HG03064 (cell line): ENCODE results near the gene METTL13.
"Not testable (repeated sequence)": the region's sequence is repeated elsewhere in the genome, so short reads cannot be mapped to it uniquely, and the experiment has no call there.

ENCODE experiments used
- ATAC-seq: cut with Tn5 transposase; IDR thresholded peaks from one replicate; pipeline ENCODE4 v1.9.1; 2021; ENCODE audit warnings: low read depth; ENCODE audit not compliant: unreplicated experiment

Gene METTL13

DNA sequence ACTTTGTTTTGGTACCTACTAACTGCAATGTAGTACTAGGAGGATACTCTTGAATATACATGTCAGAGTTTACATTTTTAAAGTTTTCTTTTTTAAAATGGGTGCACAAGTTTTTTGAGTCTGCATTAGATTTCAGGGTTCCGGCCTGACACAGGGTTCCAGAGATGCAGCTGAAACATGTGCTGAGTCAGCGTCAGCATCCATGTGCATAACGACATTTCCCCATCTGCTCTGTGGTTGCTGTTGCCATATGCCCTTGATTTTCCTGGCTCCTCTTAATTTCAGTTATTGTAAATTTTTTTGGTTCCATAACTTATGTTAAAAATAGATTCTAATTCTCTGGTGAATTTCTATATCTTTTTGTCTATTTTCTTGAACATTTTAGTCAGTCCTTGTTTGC is 12.3 kb upstream of the METTL13 start:
- no peak for ATAC-seq

DNA sequence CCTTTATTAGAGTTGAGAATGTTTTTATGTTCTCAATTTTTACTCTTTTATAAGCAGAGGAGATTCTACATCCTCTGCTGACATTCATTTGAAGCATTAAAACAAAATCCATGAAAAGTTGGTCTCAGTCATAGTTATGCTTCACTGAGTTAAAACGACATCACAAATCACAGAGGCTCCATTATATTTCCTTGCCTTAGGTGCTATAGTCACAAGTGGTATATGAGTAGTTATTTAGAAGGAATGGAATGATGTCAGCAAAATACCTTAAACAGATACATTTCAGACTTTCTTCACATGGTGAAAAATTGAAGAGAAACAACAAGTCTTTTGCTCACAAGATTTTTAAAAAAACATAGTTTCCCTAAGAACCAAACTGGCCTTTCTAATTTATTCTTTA is 11.7 kb upstream of the METTL13 start:
- no peak for ATAC-seq

DNA sequence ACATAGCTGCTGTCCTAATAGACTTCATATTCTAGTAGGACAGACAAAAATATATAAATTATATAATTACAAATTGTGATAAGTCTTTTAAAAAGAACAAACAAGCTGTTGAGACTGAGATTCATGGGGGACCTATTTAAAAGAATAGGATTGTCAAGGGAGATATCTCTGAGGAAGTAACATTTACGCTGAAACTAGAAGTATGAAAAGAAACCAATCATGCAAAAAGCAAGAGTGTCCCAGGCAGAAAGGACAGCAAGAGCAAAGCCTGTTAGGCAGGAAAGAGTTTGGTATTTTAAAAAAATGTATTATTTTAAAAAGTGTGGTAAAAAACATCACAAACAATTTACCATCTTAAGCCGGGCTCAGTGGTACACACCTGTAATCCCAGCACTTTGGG is 9.1 kb upstream of the METTL13 start:
- ATAC-seq, result no peak

DNA sequence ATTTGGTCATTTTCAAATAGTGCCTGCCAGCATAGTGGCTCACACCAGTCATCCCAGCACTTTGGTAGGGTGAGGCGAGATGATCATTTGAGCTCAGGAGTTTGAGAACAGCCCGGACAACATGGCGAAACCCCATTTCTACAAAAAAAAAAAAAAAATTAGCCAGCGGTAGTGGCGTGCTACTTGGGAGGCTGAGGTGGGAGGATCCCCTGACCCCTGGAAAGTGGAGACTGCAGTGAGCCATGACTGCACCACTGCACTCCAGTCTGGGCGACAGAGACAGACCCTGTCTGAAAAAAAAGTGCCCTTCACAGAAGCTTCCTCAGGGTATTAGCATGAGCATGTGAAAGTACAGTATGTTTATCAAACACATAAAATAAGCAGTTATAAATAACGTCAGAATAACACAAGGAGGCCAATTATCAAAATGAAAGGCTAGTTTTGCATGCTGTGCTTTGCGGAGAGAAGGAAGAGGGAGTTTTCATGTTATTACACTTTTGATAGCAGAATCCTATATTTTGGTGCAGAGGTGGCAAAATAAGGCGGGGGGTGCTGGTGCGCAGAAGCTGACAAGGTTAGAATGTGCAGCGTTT is 781 bp upstream of the METTL13 start:
- ATAC-seq, result no peak

DNA sequence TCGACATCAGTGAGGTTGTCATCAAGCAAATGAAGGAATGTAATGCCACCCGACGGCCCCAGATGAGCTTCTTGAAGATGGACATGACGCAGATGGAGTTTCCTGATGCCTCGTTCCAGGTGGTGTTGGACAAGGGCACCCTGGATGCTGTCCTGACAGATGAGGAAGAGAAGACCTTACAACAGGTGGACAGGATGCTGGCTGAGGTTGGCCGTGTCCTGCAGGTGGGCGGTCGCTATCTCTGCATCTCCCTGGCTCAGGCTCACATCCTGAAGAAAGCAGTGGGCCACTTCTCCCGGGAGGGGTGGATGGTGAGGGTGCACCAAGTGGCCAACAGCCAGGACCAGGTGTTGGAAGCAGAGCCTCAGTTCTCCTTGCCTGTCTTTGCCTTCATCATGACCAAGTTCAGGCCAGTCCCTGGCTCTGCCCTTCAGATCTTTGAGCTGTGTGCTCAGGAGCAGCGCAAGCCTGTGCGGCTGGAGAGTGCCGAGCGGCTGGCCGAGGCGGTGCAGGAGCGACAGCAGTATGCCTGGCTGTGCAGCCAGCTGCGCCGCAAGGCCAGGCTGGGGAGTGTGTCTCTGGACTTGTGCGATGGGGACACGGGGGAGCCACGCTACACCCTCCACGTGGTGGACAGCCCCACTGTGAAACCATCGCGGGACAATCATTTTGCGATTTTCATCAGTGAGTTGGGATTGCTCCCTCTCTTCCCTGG is 2.5 kb downstream of the METTL13 start:
- no peak for ATAC-seq

DNA sequence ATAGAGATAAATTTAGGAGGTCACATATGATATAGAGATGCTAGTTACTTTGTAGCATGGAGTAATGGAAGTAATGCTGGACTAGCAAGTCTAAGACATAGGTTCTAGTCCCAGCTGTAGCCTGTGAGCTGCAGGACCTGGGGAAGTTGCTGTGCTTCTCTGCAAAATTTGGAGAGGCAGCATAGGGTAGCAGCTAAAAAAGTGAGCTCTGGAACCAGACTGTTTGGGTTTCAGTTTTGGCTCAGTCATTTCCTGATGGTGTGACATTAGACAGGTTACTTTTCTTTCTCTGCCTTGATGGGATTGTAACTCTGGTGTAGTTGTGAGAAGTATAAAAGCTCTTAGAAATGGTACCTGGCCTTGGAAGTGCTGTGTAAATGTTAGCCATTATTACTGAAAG is 3.3 kb downstream of the METTL13 start:
- ATAC-seq, result no peak

DNA sequence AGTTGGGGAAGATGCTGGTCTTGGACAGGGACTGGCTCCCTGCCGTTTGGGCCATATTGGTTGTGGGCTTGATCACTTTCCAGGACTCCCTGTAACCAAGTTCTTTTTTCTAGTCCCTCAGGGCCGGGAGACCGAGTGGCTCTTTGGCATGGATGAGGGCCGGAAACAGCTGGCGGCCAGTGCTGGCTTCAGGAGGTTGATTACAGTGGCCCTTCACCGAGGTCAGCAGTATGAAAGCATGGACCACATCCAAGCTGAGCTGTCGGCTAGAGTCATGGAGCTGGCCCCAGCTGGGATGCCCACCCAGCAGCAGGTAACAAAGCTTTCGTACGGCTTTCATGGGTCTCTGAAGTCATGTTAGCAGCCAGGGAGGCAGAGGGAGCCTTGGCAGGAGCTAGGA is 4.3 kb downstream of the METTL13 start:
- ATAC-seq, result no peak

DNA sequence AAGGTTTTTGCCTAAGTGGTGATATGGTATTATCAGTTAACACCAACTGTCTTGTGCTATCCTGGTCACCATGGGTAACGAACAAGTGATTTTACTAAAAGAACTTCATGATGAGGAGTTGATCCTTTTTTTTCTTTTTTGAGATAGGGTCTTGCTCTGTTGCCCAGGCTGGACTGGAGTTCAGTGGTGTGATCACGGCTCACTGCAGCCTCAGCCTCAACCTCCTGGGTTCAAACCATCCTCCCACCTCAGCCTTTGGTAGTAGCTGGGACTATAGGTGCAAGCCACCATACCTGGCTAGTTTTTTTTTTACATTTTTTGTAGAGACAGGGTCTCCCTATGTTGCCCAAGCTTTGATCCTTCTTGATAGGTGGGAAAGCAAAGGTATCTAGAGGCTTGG is 5.1 kb downstream of the METTL13 start:
- ATAC-seq, result no peak

DNA sequence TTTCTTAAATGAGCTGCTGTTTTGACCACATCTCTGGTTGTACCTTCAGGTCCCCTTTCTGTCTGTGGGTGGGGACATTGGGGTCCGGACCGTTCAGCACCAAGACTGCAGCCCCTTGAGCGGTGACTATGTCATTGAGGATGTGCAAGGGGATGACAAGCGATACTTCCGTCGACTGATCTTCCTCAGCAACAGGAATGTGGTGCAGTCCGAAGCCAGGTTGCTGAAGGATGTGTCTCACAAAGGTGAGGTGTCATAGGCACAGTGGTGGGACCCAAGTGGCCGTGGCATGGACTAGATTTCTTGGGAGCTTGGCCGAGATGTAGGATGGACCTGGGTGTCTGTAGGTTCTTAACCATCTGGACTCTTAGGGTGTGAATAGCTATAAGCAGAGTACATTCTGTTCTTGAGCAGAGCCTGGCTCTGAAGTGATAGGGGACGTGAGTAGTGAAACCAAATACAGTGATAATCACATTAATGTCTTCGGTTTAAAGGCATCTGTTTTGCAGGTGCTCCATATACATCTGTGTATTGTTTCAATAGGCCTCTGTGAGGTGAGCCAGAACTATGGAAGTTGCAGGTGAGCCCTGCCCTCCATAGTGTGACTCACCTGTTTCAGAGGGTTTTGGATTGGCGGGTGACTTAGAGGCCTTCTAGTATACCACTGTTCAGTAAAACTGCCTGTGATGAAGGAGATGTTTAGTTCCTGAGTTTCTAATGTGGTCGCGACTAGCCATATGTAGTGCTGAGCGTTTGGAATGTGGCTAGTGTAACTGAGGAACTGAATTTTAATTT is 6.4 kb downstream of the METTL13 start:
- no peak for ATAC-seq

DNA sequence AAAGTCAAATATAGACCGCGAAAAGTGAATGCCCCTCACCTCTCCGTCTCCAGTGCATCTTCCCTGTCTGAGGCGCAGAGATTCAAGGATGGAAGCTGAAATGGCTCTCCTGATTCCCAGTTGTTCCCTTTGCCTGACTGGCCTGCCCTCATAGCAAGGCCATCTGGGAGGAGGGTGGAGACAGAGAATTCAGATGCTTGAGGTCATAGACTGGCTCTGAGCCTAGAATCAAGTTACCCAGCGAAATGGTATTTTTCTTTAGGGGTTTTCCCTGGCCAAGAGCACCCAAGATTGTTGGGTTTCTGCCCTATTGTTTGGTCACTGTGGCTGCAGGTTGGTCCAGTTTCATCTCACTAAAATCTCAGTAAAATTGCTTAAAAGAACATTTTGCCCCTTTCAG is 7.2 kb downstream of the METTL13 start:
- no peak for ATAC-seq

DNA sequence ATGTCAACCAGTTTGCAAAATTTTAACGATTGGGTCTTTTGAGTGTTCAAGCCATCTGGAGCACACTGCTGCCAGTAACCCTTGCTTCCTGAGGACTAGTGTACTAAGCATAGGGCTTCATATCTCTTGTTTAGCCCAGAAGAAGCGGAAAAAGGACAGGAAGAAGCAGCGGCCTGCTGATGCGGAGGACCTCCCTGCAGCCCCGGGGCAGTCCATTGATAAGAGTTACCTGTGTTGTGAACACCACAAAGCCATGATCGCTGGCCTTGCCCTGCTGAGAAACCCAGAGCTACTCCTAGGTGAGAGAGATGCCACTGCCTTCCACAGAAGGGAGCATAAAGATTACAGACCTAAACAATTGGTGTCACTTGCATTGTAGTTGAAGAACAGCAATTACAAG is 8.9 kb downstream of the METTL13 start:
- ATAC-seq, result no peak

DNA sequence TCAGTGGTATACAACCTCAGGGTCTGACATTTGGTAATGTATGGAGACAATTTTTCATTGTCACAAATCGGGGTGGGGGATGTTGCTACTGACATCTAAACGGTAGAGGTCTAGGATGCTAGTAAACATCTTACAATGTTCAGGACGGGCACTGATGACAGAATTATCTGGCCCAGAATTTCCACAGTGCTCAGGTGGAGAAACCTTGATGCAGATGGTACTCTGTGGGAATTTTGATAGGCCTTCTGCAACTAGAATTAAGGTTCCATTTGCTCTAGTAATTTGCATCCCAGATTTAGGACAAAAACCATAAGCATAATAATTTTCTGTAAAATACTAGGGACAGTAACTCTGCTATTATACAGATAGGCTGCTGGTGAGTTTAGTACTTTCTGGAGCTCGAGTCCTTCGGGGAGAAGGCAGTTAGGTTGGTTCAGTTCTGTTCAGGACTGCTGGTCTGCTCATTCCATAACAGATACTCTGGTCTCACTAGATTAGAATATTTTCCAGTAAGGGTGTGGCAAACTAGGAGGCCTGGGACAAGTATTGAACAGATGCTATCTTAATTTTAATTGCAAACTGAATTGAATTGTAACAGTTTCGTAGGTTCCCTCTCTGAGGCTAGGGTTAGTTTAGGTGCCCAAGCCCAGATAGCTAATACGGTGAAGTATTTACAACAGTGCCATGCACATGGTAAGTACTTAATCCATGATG is 11.4 kb downstream of the METTL13 start:
- no peak for ATAC-seq

DNA sequence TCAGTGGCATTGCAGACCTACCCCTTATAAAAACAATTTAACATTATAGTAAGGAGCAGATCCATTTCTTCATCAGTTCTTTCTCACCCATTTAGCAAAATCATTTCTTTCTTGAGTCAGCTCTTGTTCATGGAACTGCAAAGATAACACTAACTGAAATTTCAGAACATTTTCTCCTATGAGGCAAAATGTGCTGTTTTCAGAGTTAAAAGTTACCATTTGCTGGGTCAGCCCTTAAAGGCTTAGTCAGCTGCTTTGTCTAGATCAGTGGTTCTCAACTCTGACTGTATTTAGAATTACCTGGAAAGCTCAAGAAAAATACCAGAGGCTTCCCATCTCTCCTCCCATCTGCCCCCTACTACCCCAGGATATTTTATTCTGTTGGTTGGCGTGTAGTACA is 12.2 kb downstream of the METTL13 start:
- no peak for ATAC-seq

DNA sequence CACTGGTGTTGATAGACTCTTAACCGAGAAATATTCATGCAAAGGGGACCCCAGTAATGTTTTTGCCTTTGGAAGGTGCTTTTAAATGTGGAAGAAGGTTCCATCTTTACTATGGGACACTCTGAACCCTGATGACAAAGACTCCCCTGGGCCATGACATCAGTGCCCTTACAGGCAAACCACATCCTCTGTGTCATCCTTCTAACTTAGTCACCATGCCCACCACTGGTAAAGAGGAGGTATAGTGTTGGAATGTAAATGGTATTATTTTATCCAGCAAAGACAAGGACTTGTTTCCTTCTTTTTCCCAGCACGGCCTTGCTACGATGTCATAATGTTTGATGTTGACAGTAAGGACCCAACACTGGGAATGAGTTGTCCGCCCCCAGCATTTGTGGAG is 12.6 kb downstream of the METTL13 start:
- no peak for ATAC-seq

DNA sequence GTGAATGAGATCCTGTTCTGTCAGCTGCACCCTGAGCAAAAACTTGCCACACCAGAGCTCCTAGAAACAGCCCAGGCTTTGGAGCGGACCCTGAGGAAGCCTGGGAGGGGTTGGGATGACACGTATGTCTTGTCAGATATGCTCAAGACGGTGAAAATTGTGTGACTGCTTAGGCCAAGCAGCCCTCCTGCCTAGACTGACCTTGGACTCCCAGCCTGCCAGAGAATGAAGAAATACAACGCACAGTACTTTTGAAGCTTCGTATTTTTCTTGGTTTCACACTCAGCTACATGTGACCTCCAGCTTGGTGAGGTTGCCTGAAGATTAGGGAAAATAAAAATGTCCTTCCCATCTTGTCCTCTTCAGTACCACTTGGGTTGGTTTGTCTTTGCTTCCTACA is 15.1 kb downstream of the METTL13 start:
- ATAC-seq, result no peak

DNA sequence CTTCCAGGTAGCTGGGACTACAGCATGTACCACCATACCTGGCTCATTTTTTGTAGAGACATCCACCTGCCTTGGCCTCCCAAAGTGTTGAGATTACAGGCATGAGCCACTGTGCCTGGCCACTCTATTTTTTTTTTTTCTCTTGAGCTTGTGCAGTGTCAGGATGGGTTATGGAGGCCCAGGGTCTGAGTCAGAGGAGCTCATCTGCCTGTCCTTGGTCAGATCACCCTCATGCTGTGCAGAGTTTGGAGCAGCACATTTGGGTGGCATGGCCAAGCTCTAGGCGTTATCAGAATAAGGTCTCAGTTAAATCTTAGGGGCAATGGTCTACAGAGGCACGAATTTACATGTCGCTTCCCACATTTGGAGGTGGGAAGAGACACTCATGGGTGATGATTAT is 16.9 kb downstream of the METTL13 start:
- no peak for ATAC-seq

DNA sequence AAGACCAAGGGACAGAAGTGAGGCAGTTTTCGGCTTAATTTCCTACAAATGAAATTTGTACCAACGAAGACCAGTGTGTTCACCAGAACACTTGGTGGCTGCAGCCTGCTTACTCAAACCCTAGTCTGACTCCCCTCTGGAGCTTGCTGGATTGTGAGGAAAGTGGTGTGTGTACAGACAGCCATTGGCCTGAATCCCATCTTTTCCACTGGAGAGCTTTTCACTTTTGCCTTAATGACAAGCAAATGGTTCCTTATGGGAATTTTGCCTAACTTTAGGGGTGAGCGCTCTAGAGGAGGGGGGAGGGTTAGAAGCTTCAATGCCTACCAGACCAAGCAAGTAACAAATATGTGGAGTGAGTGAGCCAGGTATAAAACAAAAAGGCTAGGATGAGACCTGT is 17.3 kb downstream of the METTL13 start:
- no peak for ATAC-seq

DNA sequence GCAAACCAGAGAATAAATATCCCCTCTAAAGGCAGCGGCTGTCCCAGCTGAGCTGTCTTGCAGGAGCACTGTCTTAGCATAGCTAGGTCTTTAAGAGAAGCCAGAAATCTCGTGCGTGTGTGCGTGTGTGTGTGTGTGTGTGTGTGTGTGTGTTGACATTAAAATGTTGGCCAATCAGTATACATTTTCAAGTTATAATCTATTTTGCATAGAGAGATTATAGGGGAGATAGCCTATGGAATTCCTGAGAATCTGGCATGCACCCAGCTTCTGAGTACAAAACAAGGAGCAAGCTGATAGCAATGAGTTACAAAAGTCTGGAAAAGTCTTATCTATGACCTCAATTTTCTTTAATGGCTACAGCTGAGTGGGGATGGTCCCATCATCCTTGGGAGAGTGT is 17.7 kb downstream of the METTL13 start:
- no peak for ATAC-seq

DNA sequence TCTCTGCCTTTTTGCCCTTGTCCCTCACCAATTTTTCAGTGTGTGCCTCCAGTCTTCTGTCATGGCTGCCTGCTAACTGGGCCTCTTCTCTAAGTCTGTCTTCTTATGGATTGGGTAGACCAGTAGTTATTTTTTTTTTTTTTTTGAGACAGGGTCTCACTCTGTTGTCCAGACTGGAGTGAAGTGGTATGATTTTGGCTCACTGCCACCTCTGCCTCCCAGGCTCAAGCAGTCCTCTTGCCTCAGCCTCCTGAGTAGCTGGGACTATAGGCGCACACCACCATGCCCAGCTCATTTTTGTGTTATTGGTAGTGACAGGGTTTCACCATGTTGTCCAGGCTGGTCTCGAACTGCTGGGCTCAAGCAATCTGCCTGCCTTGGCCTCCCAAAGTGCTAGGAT is 18.2 kb downstream of the METTL13 start:
- ATAC-seq, result not testable (repeated sequence)

DNA sequence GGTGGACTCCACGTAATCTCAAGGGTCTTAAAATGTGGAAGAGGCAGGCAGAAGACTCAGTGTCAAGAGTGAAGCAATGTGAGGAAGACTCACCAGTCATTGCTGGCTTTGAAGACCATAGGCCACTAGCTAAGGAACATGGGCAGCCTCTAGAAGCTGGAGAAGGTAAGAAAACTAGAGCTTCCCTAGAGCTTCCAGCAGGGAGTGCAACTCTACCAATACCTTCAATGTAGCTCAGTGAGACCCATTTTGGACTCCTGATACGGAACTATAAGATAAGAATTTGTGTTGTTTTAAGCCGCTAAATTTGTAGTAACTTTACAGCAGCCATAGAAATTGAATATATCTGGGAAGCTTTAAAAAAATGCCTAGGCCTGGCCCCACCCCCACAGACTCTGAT is 18.9 kb downstream of the METTL13 start:
- ATAC-seq, result no peak

DNA sequence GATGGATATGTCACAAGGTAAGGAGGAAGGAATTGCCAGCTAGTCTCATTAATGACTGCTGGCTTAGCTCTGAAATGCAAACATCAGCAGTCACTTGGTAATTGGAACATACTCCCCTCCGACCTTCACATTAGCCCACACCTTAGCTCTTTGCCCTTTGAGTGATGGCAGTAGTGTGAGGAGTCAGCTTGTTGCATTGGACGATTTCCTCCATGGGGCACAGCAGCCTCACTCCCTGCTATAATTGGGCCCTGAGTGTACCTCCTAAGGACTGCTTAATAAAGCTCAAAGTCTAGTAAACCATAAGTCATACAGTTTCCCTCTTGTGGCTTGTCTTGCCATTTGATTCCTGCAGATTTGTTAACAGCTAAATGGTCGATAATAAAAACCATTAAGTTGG is 19.4 kb downstream of the METTL13 start:
- no peak for ATAC-seq
